T-cell (primary cell): ENCODE measurements around the gene FXYD6. TPM values are rescaled to one million over a fixed set of nuclear protein-coding genes. Genes with fewer than 3 reads are reported as not detected.
A peak's percentile ranks its signal among the peaks of the same experiment; 100 is the strongest.

ENCODE experiments used
- ATAC-seq, 4 experiments: fragments of 200-7000 bp in 3 of 4; fragments of 150-1000 bp in 1 of 4; cut with Tn5 transposase; replicated peaks in 1 of 4; 1 replicate in 3 of 4; 2 replicates in 1 of 4; pipeline ENCODE4 v1.10.0; 2021; ENCODE audit warnings: moderate library complexity in 3 of 4, mild to moderate bottlenecking in 2 of 4, moderate number of reproducible peaks in 1 of 4
- CTCF ChIA-PET, 2 donors: fragments of 300-600 bp; sonication (Branson Sonifier 250); formaldehyde crosslinking; loops; one replicate each; lab custom pipeline; 2022; ENCODE audit warnings: antibody characterized with exemption in 2 of 2; lab: Charles Lee
- POLR2A ChIA-PET, 2 donors: fragments of 300-600 bp; sonication (Branson Sonifier 250); formaldehyde crosslinking; loops; one replicate each; lab custom pipeline; 2022; ENCODE audit warnings: antibody characterized with exemption in 2 of 2; lab: Charles Lee
- DNase-seq, 35 experiments: peaks; one replicate each; pipeline versions ENCODE4 v3.0.0 to v3.0.0-alpha.2; 2013 to 2023
- H3K27ac ChIP-seq: one replicate; pipeline ENCODE4 v1.5.1; 2013; ENCODE audit warnings: low read length
- H3K27me3 ChIP-seq, 2 experiments: replicated peaks in 1 of 2; 1 replicate in 1 of 2; 2 replicates in 1 of 2; pipeline versions ENCODE4 v1.6.1 to v1.7.0; 2013; ENCODE audit warnings: low read length in 1 of 2, mixed read lengths in 1 of 2; ENCODE audit not compliant: control insufficient read depth in 2 of 2, insufficient read depth in 2 of 2; ENCODE audit errors: extremely low read depth in 1 of 2
- H3K36me3 ChIP-seq, 2 donors: 1 replicate in 1 of 2; 2 replicates in 1 of 2; pipeline versions ENCODE4 v1.6.1 to v1.7.0; 2013; ENCODE audit warnings: low read length in 1 of 2; ENCODE audit not compliant: control insufficient read depth in 2 of 2, insufficient read depth in 1 of 2; ENCODE audit errors: extremely low read depth in 1 of 2
- H3K4me1 ChIP-seq, 2 experiments: 1 replicate in 1 of 2; 2 replicates in 1 of 2; pipeline versions ENCODE4 v1.6.1 to v1.7.0; 2013; ENCODE audit warnings: low read length in 2 of 2, mixed read lengths in 1 of 2; ENCODE audit not compliant: insufficient read depth in 2 of 2, control insufficient read depth in 1 of 2; ENCODE audit errors: extremely low read depth in 1 of 2
- H3K4me3 ChIP-seq, 2 donors: 1 replicate in 1 of 2; 2 replicates in 1 of 2; pipeline versions ENCODE4 v1.5.1 to v1.7.0; 2013; ENCODE audit warnings: mild to moderate bottlenecking in 2 of 2, low read length in 1 of 2, moderate library complexity in 1 of 2; ENCODE audit not compliant: control insufficient read depth in 1 of 2; ENCODE audit errors: extremely low read depth in 1 of 2
- H3K9me3 ChIP-seq: 2 replicates; pipeline ENCODE4 v1.7.0; 2013
- H3K27ac Mint-ChIP-seq, 2 donors: one replicate each; pipeline ENCODE4 v1.8.0; 2020 to 2021; ENCODE audit warnings: mild to moderate bottlenecking in 2 of 2, mixed read lengths in 2 of 2
- H3K27me3 Mint-ChIP-seq, 2 donors: one replicate each; pipeline ENCODE4 v1.8.0; 2021 to 2022; ENCODE audit warnings: mixed read lengths in 2 of 2
- H3K36me3 Mint-ChIP-seq: one replicate; pipeline ENCODE4 v1.8.0; 2021; ENCODE audit warnings: mixed read lengths
- H3K4me1 Mint-ChIP-seq, 3 donors: one replicate each; pipeline ENCODE4 v1.8.0; 2020 to 2022; ENCODE audit warnings: mixed read lengths in 3 of 3, mild to moderate bottlenecking in 1 of 3
- H3K4me3 Mint-ChIP-seq, 3 donors: one replicate each; pipeline ENCODE4 v1.8.0; 2020 to 2022; ENCODE audit warnings: mild to moderate bottlenecking in 3 of 3, mixed read lengths in 3 of 3, moderate library complexity in 3 of 3
- H3K9me3 Mint-ChIP-seq, 3 donors: one replicate each; pipeline ENCODE4 v1.8.0; 2020 to 2022; ENCODE audit warnings: mixed read lengths in 3 of 3
- WGBS: methylation state at CpG from one replicate; pipeline ENCODE4 v1.1.5; 2013; ENCODE audit warnings: missing lambda C conversion rate; ENCODE audit not compliant: insufficient coverage; 5-methylcytosine and 5-hydroxymethylcytosine counted together
- total RNA-seq, 35 experiments: library from RNA in 6 of 35; stranded (reverse) in 6 of 35; fragments of 120-200 nt in 1 of 35; gene quantifications; one replicate each; pipeline versions ENCODE4 v1.2.1 to v1.2.4 and lab custom pipeline; 2013 to 2026

FXYD6 gene
- total RNA-seq, 5 donors from 2014 or later (not counting 1 experiment from before 2014, with no cell fraction given) = 0.38 to 0.73 (median 0.53) TPM; not detected in 2

- CTCF ChIA-PET = interaction anchor here (1.3 to 5.5 kb wide), 3 partner anchors 12 to 23 kb away, joined by 4 to 56 read pairs (median 12); no protein-coding TSS in a partner anchor
- Histone ChIP-seq H3K9me3 (no peaks in the 10 kb centered on the region), H3K4me3 (no peak overlapping the region), H3K27me3 (peaks cover 0 to 11% of the 10 kb centered on the region in 2 experiments), H3K27ac (no peak overlapping the region), H3K4me1 (peaks cover 0 to 15% of the 10 kb centered on the region in 2 experiments), H3K36me3 (no peaks in the 10 kb centered on the region)
- POLR2A ChIA-PET = no interaction called here
- no peak overlapping the region for H3K4me3 Mint-ChIP-seq
- H3K9me3 Mint-ChIP-seq = no peaks in the 10 kb centered on the region
- no peak for DNase-seq
- ATAC-seq = no peak
- no peaks in the 10 kb centered on the region for H3K36me3 Mint-ChIP-seq
- peaks cover 0 to 2% of the 10 kb centered on the region in 2 donors for H3K27me3 Mint-ChIP-seq
- H3K4me1 Mint-ChIP-seq = peaks cover 3 to 12% (median 7%) of the 10 kb centered on the region in 3 donors
- H3K27ac Mint-ChIP-seq = no peak overlapping the region
- no CpG with 5 or more reads among the region's 1 CpG for WGBS
These were observed 71.4 kb downstream of the FXYD6 start for GRCh38 chr11:117805045-117805444.

GRCh38 chr11:117803896-117804295 is 72.6 kb downstream of the FXYD6 start:
- no peak overlapping the region for H3K27ac Mint-ChIP-seq
- ChIA-PET POLR2A (no interaction called here), CTCF (interaction anchor here in 1 of 2 donors (2.8 kb wide), 1 partner anchor 14 kb away, joined by 12 read pairs; no protein-coding TSS in a partner anchor)
- no peak for DNase-seq
- Histone ChIP-seq H3K4me3 (no peak overlapping the region), H3K9me3 (no peaks in the 10 kb centered on the region), H3K27ac (no peak overlapping the region), H3K4me1 (peaks cover 0 to 8% of the 10 kb centered on the region in 2 experiments), H3K27me3 (peaks cover 0 to 12% of the 10 kb centered on the region in 2 experiments), H3K36me3 (no peaks in the 10 kb centered on the region)
- H3K36me3 Mint-ChIP-seq = no peaks in the 10 kb centered on the region
- H3K4me1 Mint-ChIP-seq = peaks cover 0 to 6% (median 0%) of the 10 kb centered on the region in 3 donors
- peaks cover 3 to 9% of the 10 kb centered on the region in 2 donors for H3K27me3 Mint-ChIP-seq
- no peak for ATAC-seq
- H3K4me3 Mint-ChIP-seq = no peak overlapping the region
- H3K9me3 Mint-ChIP-seq = no peaks in the 10 kb centered on the region
- 73% methylated on average over 8 of the region's 8 CpGs for WGBS

GRCh38 chr11:117799634-117800033 is 76.8 kb downstream of the FXYD6 start:
- no peaks in the 10 kb centered on the region for H3K36me3 ChIP-seq
- no peak for DNase-seq
- no peaks in the 10 kb centered on the region for H3K9me3 ChIP-seq
- H3K36me3 Mint-ChIP-seq = no peaks in the 10 kb centered on the region
- no peaks in the 10 kb centered on the region for H3K9me3 Mint-ChIP-seq
- WGBS = 80% methylated on average over 5 of the region's 5 CpGs
- ChIA-PET POLR2A (no interaction called here), CTCF (interaction anchor here in 1 of 2 donors (0.5 kb wide), 1 partner anchor 59 kb away, joined by 3 read pairs; no protein-coding TSS in a partner anchor)
- peaks cover 0 to 23% of the 10 kb centered on the region in 2 experiments for H3K4me1 ChIP-seq
- H3K27me3 ChIP-seq = peaks cover 5 to 40% of the 10 kb centered on the region in 2 experiments
- H3K4me3 Mint-ChIP-seq = no peak overlapping the region
- H3K4me1 Mint-ChIP-seq = peaks cover 11 to 20% (median 19%) of the 10 kb centered on the region in 3 donors
- no peak for ATAC-seq
- no peak overlapping the region for H3K27ac Mint-ChIP-seq
- peaks cover 28 to 36% of the 10 kb centered on the region in 2 donors for H3K27me3 Mint-ChIP-seq
- H3K4me3 ChIP-seq = no peak overlapping the region
- no peak overlapping the region for H3K27ac ChIP-seq

GRCh38 chr11:117796872-117797529 is 79.5 kb downstream of the FXYD6 start, which contains the start of gene DSCAML1:
Gene DSCAML1 (minus strand): TSS chr11:117797216. CDS start chr11:117797079, 137 bp downstream.
- POLR2A ChIA-PET = no interaction called here
- ATAC-seq = peak; percentile 80 to 93 (median 86)
- Mint-ChIP-seq H3K36me3 (no peaks in the 10 kb centered on the region), H3K27ac (no peak within 1 kb of the TSS), H3K27me3 (peaks cover 53 to 62% of the 10 kb centered on the region in 2 donors), H3K4me1 (peaks cover 11 to 21% (median 20%) of the 10 kb centered on the region in 3 donors), H3K4me3 (peak within 1 kb of the TSS; percentile 58 to 71 (median 65)), H3K9me3 (no peaks in the 10 kb centered on the region)
- CTCF ChIA-PET = interaction anchor here in 1 of 2 donors (1.1 kb wide), 2 partner anchors 11 to 256 kb away, joined by 3 to 5 read pairs; no protein-coding TSS in a partner anchor
- 7% methylated on average over 66 of the region's 66 CpGs for WGBS
- Histone ChIP-seq H3K4me1 (peaks cover 0 to 23% of the 10 kb centered on the region in 2 experiments), H3K9me3 (no peaks in the 10 kb centered on the region), H3K27me3 (peaks cover 9 to 66% of the 10 kb centered on the region in 2 experiments), H3K36me3 (no peaks in the 10 kb centered on the region), H3K4me3 (peak within 1 kb of the TSS; percentile 30 to 49), H3K27ac (no peak within 1 kb of the TSS)
- DNase-seq = peak in 21 of 35 experiments; percentile 12 to 58 (median 33)

- Mint-ChIP-seq H3K4me1 (peaks cover 11 to 21% (median 20%) of the 10 kb centered on the region in 3 donors), H3K9me3 (no peaks in the 10 kb centered on the region)
These were observed 80.0 kb downstream of the FXYD6 start for GRCh38 chr11:117796456-117796871.

More at GRCh38 chr11:117796456-117796871, 80.0 kb downstream of the FXYD6 start:
- no peak for DNase-seq
- H3K36me3 ChIP-seq = no peaks in the 10 kb centered on the region
- no peak overlapping the region for H3K27ac ChIP-seq
- peaks cover 9 to 70% of the 10 kb centered on the region in 2 experiments for H3K27me3 ChIP-seq
- H3K4me3 Mint-ChIP-seq = peak overlapping the region in 2 of 3 donors; percentile 49 to 71
- CTCF ChIA-PET = interaction anchor here in 1 of 2 donors (1.1 kb wide), 1 partner anchor 257 kb away, joined by 3 read pairs; no protein-coding TSS in a partner anchor
- ATAC-seq = peak in 1 of 4 experiments; percentile 6
- H3K36me3 Mint-ChIP-seq = no peaks in the 10 kb centered on the region
- peaks cover 53 to 65% of the 10 kb centered on the region in 2 donors for H3K27me3 Mint-ChIP-seq
- WGBS = 5% methylated on average over 34 of the region's 35 CpGs
- peak overlapping the region; percentile 30 to 49 for H3K4me3 ChIP-seq
- POLR2A ChIA-PET = no interaction called here
- H3K4me1 ChIP-seq = peaks cover 0 to 23% of the 10 kb centered on the region in 2 experiments
- no peaks in the 10 kb centered on the region for H3K9me3 ChIP-seq
- no peak overlapping the region for H3K27ac Mint-ChIP-seq
